ENCODE results near the gene SLC66A2.

Gene SLC66A2

GRCh38 chr18:79864006-79864725, 87.3 kb downstream of the SLC66A2 start:
- no peak for DNase-seq

DNA sequence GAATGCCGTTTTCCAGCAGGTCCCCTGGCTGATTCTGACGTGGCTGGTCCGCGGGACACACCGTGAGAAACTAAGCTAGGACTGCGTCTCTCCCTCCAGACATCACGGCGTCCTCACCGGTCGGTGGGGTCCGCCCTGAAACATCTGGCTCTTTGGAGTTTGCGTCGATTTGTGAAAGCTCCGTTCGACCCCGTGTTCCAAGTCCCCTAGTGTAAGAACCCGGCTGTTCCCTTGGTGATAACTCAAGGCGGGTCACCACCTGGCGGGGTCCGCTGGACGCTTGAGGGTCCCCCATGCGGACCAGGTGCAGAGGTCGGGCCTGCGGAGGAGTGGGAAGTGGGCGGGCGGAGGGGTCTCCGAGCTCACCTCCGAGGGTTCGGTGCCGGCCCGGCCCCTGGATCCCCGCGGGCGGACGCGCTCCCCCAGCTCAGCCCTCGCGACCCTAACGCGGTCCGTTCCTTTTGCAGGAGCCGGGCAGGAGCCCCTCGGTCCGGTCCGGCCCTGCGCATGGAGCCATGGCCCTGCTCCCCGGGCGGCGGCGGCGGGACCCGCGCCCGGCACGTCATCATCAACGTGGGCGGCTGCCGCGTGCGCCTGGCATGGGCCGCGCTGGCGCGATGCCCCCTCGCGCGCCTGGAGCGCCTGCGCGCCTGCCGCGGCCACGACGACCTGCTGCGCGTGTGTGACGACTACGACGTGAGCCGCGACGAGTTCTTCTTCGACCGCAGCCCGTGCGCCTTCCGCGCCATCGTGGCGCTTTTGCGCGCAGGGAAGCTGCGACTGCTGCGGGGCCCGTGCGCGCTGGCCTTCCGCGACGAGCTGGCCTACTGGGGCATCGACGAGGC, 88.1 kb downstream of the SLC66A2 start:
- no peak for DNase-seq

DNA sequence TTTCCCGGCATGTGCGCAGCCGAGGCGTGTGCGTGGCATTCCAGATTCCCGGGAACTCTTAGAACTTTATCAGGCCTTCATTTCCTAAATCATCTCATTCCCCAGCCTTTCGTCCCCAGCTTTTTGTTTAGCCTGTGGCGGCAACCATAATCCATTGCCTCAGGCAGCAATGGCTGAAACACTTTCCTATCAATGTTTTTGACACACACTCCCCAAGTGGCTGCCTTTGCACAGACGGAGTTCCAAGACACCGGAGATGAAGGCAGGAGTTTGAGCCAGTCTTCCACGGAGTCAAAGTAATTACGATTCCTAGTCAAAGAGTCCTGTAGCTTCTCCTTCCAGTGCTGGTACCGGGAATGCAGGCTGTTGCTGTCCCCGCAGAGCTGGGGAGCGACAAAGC, 88.9 kb downstream of the SLC66A2 start:
- no peak for DNase-seq

- DNase-seq = no peak
Observed at GRCh38 chr18:79861687-79862086, 89.8 kb downstream of the SLC66A2 start.

DNA sequence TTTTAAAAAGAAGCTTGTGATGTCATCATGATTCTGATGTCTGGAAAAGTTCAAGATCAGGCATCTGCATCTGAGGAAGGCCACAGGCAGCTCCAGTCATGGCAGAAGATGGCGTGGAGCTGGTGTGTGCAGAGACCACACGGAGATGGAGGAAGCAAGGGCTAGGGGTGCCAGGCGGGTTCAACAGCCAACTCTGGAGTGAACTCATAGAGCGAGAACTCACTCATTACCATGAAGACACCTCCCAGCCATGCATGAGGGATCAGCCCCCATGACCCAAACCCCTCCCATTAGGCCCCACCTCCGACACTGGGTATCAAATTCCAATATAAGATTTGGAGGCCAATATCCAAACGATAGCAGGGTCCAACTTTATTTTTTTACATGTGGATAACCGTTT, 92.1 kb downstream of the SLC66A2 start:
- DNase-seq = no peak

DNA sequence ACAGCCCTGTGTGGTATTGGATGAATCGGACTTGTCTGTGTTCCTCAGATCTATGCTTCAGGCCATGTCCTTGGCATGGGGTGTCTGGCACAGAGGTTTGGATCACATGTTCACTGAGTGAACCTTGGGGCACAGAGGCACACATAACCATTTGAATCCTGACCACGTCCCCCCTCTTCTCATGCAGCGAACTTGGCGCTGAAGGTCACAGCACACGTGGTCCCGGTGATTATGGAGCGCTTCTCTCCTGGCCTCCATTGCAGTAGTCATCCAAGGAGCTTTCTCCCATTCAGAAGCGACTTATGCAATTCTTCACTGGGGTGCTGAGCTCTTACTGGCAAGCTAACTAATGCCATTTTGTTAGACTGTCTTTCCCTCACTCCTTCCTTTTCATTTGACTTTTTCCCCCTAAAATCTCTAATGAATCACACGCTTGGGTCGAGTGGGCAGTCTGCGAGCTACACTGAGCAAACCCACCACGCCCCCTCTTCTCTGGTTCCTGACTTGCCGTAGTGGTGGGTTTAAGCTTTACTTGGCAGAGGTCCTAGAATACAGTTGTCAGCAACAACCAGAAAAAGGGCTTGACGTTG, 94.3 kb downstream of the SLC66A2 start:
- no peak for DNase-seq

DNA sequence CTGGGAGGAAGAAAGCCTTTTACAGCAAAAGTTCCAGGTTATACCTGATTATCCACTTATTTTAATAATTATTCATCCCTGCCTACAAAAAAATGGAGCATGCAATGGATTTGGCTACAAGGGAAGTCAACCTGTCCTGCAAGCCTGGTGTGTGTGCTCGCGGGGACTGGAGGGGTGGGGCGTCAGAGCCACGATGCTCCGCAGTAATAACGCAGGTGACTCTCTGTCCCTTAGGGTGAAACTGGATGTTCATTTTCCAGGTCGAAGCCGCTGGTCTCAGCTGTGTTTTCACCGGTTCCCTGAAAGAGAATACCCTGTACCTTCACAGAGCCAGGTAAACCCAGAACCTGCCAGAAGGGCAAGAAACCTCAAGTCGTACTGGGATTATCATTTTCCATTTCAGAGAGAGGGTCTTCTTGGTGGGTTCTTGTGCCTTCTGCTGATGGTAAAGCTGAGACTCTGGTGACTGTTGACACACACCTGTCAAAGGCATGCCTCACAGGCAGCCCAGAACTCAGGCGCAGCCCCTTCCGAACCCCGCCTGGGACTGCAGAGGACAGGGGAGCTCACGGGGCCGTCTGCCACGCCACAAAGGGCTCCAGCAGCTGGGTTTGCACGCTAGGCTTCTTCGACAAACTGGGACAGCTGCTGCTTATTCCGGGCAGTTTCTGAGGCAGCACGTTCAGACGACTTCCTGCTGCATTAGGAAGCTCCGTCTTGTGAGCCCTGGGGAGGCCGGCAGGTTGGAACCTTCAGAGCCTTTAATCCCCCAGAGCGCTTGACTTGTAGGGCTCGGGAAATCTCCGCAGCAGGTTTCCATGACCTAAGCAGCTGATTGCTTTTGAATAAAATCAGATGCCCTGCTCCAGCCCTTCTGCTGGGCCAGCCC, 95.1 kb downstream of the SLC66A2 start:
- no peak for DNase-seq

DNA sequence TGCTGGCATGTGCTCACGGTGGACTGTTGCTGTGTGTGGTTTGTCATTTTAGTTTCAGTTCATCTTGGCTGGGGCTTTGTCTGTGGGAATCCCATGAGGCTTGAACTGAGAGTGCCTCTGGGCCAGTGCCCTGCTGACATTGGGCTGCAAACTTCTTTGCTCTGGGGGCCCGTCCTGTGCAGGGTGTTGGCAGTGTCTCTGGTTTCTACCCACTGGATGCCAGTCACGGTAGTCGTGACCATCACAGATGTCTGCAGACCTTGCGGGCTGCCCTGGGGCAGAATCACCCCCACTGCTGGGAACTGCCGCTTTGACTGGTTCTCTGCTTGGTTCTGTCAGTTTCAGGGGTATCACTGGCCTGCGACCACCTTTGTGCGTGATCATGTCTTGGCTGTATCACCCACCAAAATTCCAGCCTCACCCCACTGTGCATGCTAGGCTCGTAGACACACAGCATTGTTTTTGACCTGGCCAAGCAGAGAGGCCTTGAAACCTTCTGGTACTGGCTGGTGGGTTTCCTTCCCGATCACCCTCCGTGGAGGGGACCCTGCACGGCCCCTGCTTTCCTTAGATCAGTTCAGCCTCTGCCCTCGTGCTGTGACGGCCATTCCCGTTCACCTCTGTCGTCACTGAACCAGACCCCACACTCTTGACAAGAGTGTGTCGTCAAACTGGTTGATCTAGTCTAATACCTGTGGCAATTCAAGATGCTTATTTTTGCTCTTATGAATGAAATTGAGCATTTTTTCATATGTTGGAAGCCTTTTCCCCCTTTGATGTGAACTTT, 96.1 kb downstream of the SLC66A2 start:
- no peak for DNase-seq

DNA sequence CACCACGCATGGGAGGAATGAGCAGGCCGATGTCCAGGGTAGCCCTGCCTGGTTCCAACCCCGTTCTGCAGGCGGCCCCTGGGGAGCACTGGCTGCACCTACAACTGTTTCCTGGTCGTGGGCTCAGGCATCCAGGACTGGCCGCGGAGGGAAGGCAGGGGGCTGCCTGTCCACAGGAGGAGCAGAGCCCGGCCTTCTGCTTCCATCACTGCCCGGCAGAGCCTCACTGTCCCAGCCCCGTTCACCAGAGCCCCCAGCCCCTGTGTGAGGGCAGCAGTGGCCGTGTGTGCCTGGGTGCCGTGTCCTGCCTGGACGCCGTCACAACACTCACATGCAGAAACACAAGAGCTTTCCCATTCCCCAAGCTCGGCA, 97.5 kb downstream of the SLC66A2 start:
- no peak for DNase-seq

GRCh38 chr18:79853303-79853992, 98.0 kb downstream of the SLC66A2 start:
- no peak for DNase-seq

DNA sequence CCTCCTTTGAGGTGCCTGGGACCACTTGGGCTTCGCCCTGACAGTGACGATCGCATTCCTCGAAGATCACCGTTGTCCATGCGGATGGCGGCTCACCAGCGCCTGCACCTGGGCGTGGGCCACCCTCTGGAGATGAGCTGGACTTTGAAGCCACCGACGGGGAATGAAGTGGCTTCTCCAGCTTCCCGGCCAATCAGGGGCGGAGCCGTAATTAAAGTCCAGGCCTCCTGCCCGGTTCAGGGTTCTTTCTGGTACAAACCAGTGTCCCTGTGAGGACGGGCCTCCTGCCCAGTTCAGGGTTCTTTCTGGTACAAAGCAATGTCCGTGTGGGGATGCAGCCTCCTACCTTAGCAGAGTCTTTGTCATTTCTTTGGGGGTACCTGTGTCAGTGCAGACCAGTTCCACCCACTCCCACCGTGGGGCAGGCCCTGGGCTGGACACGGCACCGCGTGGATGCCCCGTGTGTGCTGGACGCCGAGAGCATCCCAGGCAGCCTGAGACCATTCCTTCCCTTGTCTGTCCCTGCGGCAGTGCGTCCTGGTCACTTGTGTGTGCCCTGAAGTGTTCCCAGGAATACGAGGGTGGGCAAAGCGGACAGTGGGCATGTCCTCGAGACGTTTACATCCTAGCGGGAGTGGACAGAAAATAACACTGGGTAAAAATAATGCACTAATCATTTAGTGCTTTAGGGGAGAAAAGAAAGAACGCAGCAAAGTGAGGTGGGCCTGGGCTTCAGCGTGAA, 98.7 kb downstream of the SLC66A2 start:
- no peak for DNase-seq
